A549 treated with CpdA at 1 μM for 4 hours (cell line): ENCODE data around the gene KISS1. TPM values are rescaled to one million over a fixed set of nuclear protein-coding genes. Genes with fewer than 3 reads are reported as not detected.

Source experiments
- total RNA-seq: library from RNA; stranded (reverse); fragments of 200-300 nt; extraction: Qiagen RNA extraction; gene quantifications from 5 replicates; pipeline ENCODE4 v1.2.3, GENCODE V29; 2022; ENCODE audit warnings: low read depth

The KISS1 gene, protein sequence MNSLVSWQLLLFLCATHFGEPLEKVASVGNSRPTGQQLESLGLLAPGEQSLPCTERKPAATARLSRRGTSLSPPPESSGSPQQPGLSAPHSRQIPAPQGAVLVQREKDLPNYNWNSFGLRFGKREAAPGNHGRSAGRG
- 0.21 to 1.0 TPM (median 0.61 TPM) in 4 of 5 replicates, not detected in the other for total RNA-seq

GRCh38 chr1:204196068-204196795 lies at the start of gene KISS1:
Gene KISS1, minus strand, starts transcription at chr1:204196491. Its CDS starts 3,615 bp downstream, at chr1:204192876.

GRCh38 chr1:204213668-204214662 lies 17.7 kb upstream of the KISS1 start, which contains the start of gene GOLT1A:
Gene GOLT1A, minus strand, starts transcription at chr1:204213988. Its CDS starts 82 bp downstream, at chr1:204213906.

GRCh38 chr1:204166219-204166618 lies 30.1 kb downstream of the KISS1 start, which contains the start of gene REN:
Gene REN, minus strand, starts transcription at chr1:204166337. Its CDS starts 44 bp downstream, at chr1:204166293.

DNA sequence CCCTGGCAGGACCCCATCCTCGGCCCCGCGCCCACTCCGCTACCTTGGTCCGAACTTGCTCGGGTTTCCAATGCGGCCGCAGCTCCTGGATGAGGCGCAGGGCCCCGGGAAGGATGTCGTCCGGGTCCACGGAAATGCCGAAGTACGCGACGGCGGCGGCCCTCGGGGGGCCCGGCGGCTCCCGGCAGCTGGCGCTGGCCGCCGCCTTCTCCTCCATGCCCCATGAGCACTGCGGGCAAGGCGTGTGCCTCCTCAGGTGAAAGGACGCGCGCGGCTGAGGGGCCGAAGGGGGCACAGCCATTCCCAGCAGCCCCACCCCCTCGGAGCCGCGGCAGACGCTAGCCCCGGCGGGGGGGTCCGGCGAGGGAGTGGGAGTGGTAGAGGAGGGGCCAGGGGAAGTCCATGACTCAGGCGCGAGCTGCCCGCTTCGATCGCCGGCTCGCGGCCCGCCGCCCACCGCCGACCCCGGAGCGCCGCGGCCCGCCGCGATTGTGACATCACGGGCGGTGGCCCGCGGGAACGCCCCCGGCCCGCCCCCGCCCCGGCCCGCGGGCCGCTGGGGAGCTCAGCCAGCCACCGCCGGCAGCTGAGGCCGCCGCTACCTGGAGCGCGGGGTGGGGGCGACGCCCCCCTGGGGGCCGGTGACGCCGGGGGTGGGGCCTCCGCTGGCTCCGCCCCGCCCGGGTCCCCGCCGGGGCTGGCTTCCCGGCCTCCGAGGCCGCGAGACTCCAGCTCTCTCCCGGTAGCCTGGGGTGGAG lies 44.6 kb downstream of the KISS1 start, which contains the start of gene ETNK2:
TSS of gene ETNK2 (minus strand) at position 493 of the 758 bp plus-strand sequence. CDS start at position 301, 192 bp downstream.

Other genes starting within 250 kb of the KISS1 start
- 15.7 to 21.0 TPM (median 19.2 TPM) in 5 replicates for gene SOX13, start 123.4 kb downstream of the KISS1 start, total RNA-seq
- 3.0 to 4.1 TPM (median 3.4 TPM) in 5 replicates for gene ETNK2, start 44.4 kb downstream of the KISS1 start, total RNA-seq
- gene REN, start 30.2 kb downstream of the KISS1 start, total RNA-seq = not detected in 5 replicates
- gene GOLT1A, start 17.5 kb upstream of the KISS1 start, total RNA-seq = 3.5 to 6.8 TPM (median 4.7 TPM) in 5 replicates
- gene PLEKHA6, start 163.4 kb upstream of the KISS1 start, total RNA-seq = 20.3 to 28.8 TPM (median 24.2 TPM) in 5 replicates
- 24.0 to 31.2 TPM (median 25.8 TPM) in 5 replicates for gene PPP1R15B, start 215.3 kb upstream of the KISS1 start, total RNA-seq